Esophagus muscularis mucosa (tissue), 4 donors: ENCODE data around the gene SLC1A4. TPM values are rescaled to one million over a fixed set of nuclear protein-coding genes. Genes with fewer than 3 reads are reported as not detected.
"Not testable (repeated sequence)": the region's sequence is repeated elsewhere in the genome, so short reads cannot be mapped to it uniquely, and the experiment has no call there.

ENCODE experiments used
- DNase-seq: peaks from one replicate; pipeline ENCODE4 v3.0.0-alpha.2; 2017; ENCODE audit errors: extremely low spot score
- H3K27ac ChIP-seq, 4 donors: fragments of 200-600 bp; sonication (generic); replicated peaks in 1 of 4; 1 replicate in 3 of 4; 2 replicates in 1 of 4; pipeline ENCODE4 v1.5.1; 2016 to 2019; ENCODE audit warnings: mild to moderate bottlenecking in 1 of 4
- H3K27me3 ChIP-seq, 4 donors: fragments of 200-600 bp; sonication (generic); one replicate each; pipeline versions ENCODE4 v1.5.1 to v1.6.0; 2016 to 2019
- H3K36me3 ChIP-seq, 4 donors: fragments of 200-600 bp; sonication (generic); one replicate each; pipeline ENCODE4 v1.5.1; 2016 to 2019
- H3K4me1 ChIP-seq, 4 donors: fragments of 200-600 bp; sonication (generic); one replicate each; pipeline ENCODE4 v1.5.1; 2016 to 2019
- H3K4me3 ChIP-seq, 4 donors: fragments of 200-600 bp; sonication (generic); 1 replicate in 2 of 4; 2 replicates in 2 of 4; pipeline ENCODE4 v1.5.1; 2016 to 2019; ENCODE audit warnings: mild to moderate bottlenecking in 4 of 4, moderate library complexity in 1 of 4
- H3K9me3 ChIP-seq, 4 donors: fragments of 200-600 bp; sonication (generic); 1 replicate in 3 of 4; 2 replicates in 1 of 4; pipeline ENCODE4 v1.5.1; 2016 to 2019
- CTCF ChIP-seq, 3 experiments: fragments of 200-600 bp in 2 of 3; fragments of 450-650 bp in 1 of 3; sonication (generic) in 2 of 3; IDR thresholded peaks; one replicate each; pipeline ENCODE4 v1.5.1; 2017 to 2019; ENCODE audit warnings: antibody characterized with exemption in 3 of 3, mild to moderate bottlenecking in 2 of 3, moderate library complexity in 1 of 3
- EP300 ChIP-seq: sonication (generic); formaldehyde crosslinking; IDR thresholded peaks from one replicate; pipeline ENCODE4 v1.6.1; 2017; ENCODE audit warnings: antibody characterized with exemption
- POLR2A ChIP-seq: fragments of 450-650 bp; IDR thresholded peaks from one replicate; pipeline ENCODE4 v1.6.1; 2017; ENCODE audit warnings: antibody characterized with exemption, moderate library complexity, mild to moderate bottlenecking, low read depth
- POLR2AphosphoS5 ChIP-seq, 2 donors: sonication (generic); formaldehyde crosslinking; IDR thresholded peaks; one replicate each; pipeline ENCODE4 v1.6.1; 2017; ENCODE audit warnings: antibody characterized with exemption in 2 of 2
- WGBS: methylation state at CpG from one replicate; pipeline ENCODE4 v1.1.5; 2018; 5-methylcytosine and 5-hydroxymethylcytosine counted together
- intact Hi-C: fragments of 100-400 bp; cut with DNase I; formaldehyde crosslinking; loops from one replicate; pipeline ENCODE4 v1.15.1; 2023
- total RNA-seq, 4 donors: library from RNA; depleted of rRNA; stranded (reverse); fragments of >200 nt; gene quantifications; one replicate each; pipeline versions ENCODE4 v1.1.0 to v1.2.1, GENCODE V29; 2016

Gene SLC1A4
- total RNA-seq, 4 donors from 2014 or later = 10.4 to 15.1 (median 10.8) TPM

GRCh38 chr2:64963719-64964118, 25.5 kb upstream of the SLC1A4 start:
- WGBS = no CpG with 5 or more reads among the region's 1 CpG
- DNase-seq = no peak
- intact Hi-C loops = no loop called here

DNA sequence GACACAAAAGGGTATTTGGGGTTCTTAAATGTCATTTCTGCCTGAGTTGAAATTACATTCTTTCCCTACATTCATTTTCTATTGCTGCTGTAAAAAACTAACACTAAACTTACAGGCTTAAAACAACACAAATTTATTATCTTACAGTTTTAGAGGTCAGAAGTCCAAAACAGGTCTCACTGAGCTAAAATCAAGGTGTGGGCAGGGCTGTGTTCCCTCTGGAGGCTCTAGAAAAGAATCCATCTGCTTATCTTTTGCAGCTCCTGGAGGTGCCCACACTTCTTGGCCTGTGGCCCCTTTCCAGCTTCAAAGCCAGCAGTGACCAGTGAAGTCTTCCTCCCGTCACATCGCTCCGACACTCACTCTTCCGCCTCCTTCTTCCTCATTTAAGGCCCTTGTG, 23.2 kb upstream of the SLC1A4 start:
- no peaks in the 10 kb centered on the region for H3K36me3 ChIP-seq
- DNase-seq = no peak
- no peaks in the 10 kb centered on the region for H3K4me1 ChIP-seq
- H3K27ac ChIP-seq = no peak overlapping the region
- H3K9me3 ChIP-seq = no peaks in the 10 kb centered on the region
- TF ChIP-seq EP300 (no peak), POLR2AphosphoS5 (IDR thresholded peaks at IDR 0.05) (no peak)
- H3K27me3 ChIP-seq = no peaks in the 10 kb centered on the region
- no peak overlapping the region for H3K4me3 ChIP-seq
- WGBS = 89% methylated on average over 4 of the region's 4 CpGs
- intact Hi-C loops = no loop called here

More at GRCh38 chr2:64963719-64964118, 25.5 kb upstream of the SLC1A4 start:
- Histone ChIP-seq H3K27me3 (no peaks in the 10 kb centered on the region), H3K27ac (no peak overlapping the region), H3K9me3 (no peaks in the 10 kb centered on the region), H3K4me1 (no peaks in the 10 kb centered on the region), H3K36me3 (no peaks in the 10 kb centered on the region), H3K4me3 (no peak overlapping the region)
- TF ChIP-seq CTCF (IDR thresholded peaks at IDR 0.05) (no peak), POLR2AphosphoS5 (IDR thresholded peaks at IDR 0.05) (no peak)

DNA sequence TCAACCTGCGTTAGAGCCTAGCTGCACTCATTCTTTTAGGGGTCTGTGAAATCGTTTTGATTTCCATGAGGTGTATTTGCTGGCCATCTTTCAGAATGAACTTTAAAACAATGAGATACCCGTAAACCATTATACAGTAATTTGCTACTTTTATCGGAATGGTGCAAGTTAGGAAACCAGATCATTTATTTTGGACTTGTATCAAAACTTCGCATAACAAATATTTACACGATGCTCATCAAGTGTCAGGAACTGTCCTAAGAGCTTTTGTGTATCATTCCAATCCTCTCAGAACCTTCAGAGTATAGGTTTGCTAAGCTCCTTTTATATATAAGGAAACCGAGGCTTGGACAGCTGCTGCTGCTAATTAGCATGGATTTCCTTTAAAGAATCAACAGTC, 22.4 kb upstream of the SLC1A4 start:
- no peak for DNase-seq
- 94% methylated on average over 7 of the region's 7 CpGs for WGBS
- Histone ChIP-seq H3K27ac (no peak overlapping the region), H3K36me3 (no peaks in the 10 kb centered on the region), H3K4me1 (no peaks in the 10 kb centered on the region), H3K27me3 (no peaks in the 10 kb centered on the region), H3K4me3 (no peak overlapping the region), H3K9me3 (no peaks in the 10 kb centered on the region)
- TF ChIP-seq POLR2A (no peak), CTCF (IDR thresholded peaks at IDR 0.05) (no peak), EP300 (no peak), POLR2AphosphoS5 (IDR thresholded peaks at IDR 0.05) (no peak)
- intact Hi-C loops = no loop called here

DNA sequence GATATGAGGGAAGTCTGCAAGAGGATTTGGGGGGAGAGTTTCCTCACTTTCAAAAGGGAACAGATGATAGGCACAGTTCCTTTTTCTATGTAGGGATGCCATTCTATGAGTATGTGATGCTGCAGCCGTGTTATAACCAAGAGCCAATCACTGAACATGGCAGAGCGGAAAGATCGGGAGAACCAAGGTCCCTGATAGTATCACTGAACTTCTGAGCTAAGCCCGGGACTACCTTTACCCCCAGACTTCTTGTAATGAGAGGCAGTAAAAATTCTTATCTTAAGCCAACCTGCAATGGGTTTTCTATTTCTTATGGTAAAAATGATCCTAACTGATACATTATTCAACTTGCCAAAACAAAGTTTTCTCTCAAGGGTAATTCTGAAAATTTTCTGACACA, 21.6 kb upstream of the SLC1A4 start:
- WGBS = 94% methylated on average over 4 of the region's 4 CpGs
- H3K36me3 ChIP-seq = no peaks in the 10 kb centered on the region
- H3K4me3 ChIP-seq = no peak overlapping the region
- DNase-seq = no peak
- no peak for TF ChIP-seq POLR2A
- no peak for TF ChIP-seq CTCF (IDR thresholded peaks at IDR 0.05)
- no peak for TF ChIP-seq EP300
- TF ChIP-seq POLR2AphosphoS5 (IDR thresholded peaks at IDR 0.05) = no peak
- H3K9me3 ChIP-seq = no peaks in the 10 kb centered on the region
- no peak overlapping the region for H3K27ac ChIP-seq
- intact Hi-C loops = no loop called here
- H3K27me3 ChIP-seq = no peaks in the 10 kb centered on the region
- peaks cover 0 to 7% (median 0%) of the 10 kb centered on the region in 4 donors for H3K4me1 ChIP-seq

DNA sequence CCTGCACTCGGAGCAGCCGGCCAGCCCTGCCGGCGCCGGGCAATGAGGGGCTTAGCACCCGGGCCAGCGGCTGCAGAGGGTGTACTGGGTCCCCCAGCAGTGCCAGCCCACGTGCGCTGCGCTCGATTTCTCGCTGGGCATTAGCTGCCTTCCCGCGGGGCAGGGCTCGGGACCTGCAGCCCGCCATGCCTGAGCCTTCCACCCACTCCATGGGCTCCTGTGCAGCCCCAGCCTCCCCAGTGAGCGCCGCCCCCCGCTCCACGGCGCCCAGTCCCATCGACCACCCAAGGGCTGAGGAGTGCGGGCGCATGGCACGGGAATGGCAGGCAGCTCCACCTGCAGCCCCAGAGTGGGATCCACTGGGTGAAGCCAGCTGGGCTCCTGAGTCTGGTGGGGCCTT, 20.1 kb upstream of the SLC1A4 start:
- WGBS = 98% methylated on average over 9 of the region's 25 CpGs
- intact Hi-C loops, H3K4me3 ChIP-seq, H3K9me3 ChIP-seq, H3K27ac ChIP-seq, H3K36me3 ChIP-seq, DNase-seq, H3K27me3 ChIP-seq: not testable (repeated sequence)
- H3K4me1 ChIP-seq = peaks cover 0 to 14% (median 0%) of the 10 kb centered on the region in 4 donors

DNA sequence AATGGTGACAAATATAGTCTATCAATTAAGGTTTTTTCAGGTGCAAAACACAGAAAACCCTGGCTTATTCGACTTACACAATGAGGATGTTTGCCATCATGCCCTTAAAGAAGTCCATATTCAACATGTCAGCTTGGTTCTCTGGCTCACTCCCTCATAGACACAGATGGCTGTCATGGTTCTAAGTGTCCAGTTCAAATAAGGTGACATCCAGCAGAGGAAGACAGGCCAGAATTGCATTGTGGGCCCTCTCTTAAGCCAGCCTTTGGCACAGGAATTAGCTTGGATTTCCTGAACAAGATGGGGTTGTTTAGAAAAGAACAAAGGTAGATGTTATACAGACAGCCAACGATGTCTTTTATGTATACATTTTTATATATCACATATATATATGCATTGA, 18.7 kb upstream of the SLC1A4 start:
- H3K4me3 ChIP-seq = no peak overlapping the region
- WGBS = 66% methylated on average over 2 of the region's 2 CpGs
- TF ChIP-seq CTCF (IDR thresholded peaks at IDR 0.05) = no peak
- TF ChIP-seq EP300 = no peak
- TF ChIP-seq POLR2A = no peak
- no peak for TF ChIP-seq POLR2AphosphoS5 (IDR thresholded peaks at IDR 0.05)
- no peak for DNase-seq
- intact Hi-C loops = no loop called here
- peaks cover 9 to 28% (median 12%) of the 10 kb centered on the region in 4 donors for H3K4me1 ChIP-seq
- no peaks in the 10 kb centered on the region for H3K9me3 ChIP-seq
- no peaks in the 10 kb centered on the region for H3K27me3 ChIP-seq
- no peak overlapping the region for H3K27ac ChIP-seq
- no peaks in the 10 kb centered on the region for H3K36me3 ChIP-seq
